Uterine smooth muscle cell (primary cell): Measurements from ENCODE around the gene SORD. TPM values are rescaled to one million over a fixed set of nuclear protein-coding genes. Genes with fewer than 3 reads are reported as not detected.

Source experiments
- total RNA-seq: library from RNA; depleted of rRNA; stranded (reverse); fragments of >200 nt; gene quantifications from 2 replicates; pipeline ENCODE4 v1.2.3, GENCODE V29; 2014

The SORD gene
- total RNA-seq, result 12.2 and 12.4 TPM in 2 replicates

GRCh38 chr15:45022871-45023658, at the start of gene SORD:
TSS of gene SORD (plus strand) at chr15:45023195. CDS start at chr15:45023284, 89 bp downstream.

GRCh38 chr15:45114076-45114750, 91.2 kb downstream of the SORD start, which contains the start of the genes DUOX2 and DUOXA2:
TSS of gene DUOX2 (minus strand) at chr15:45114172. CDS start at chr15:45113411, 761 bp downstream.
TSS of gene DUOXA2 (plus strand) at chr15:45114326. CDS start at chr15:45114606, 280 bp downstream.

Other genes with a start within 250 kb of the SORD start
- gene TERB2, start 66.5 kb upstream of the SORD start, total RNA-seq, result not detected in 2 replicates
- gene DUOX2, start 91.0 kb downstream of the SORD start, total RNA-seq, result under 0.01 TPM in 1 of 2 replicates, not detected in the other
- gene DUOXA2, start 91.1 kb downstream of the SORD start, total RNA-seq, result not detected in 2 replicates
- 0.12 TPM in 1 of 2 replicates, not detected in the other for gene DUOXA1, start 106.7 kb downstream of the SORD start, total RNA-seq
- gene DUOX1, start 106.8 kb downstream of the SORD start, total RNA-seq, result not detected in 2 replicates
- gene SHF, start 164.8 kb downstream of the SORD start, total RNA-seq, result 1.1 and 2.5 TPM in 2 replicates
- not detected in 2 replicates for gene SLC28A2, start 229.0 kb downstream of the SORD start, total RNA-seq